HCT116 (cell line): ENCODE results near the gene SNTB2.

Experiments
- ATF3 ChIP-seq: IDR thresholded peaks from 2 replicates; pipeline ENCODE4 v1.6.1; 2012
- CTCF ChIP-seq, 3 experiments: fragments of 200-600 bp in 1 of 3; sonication (generic) in 1 of 3; IDR thresholded peaks in 2 of 3; conservative IDR thresholded peaks in 1 of 3; 2 replicates each; pipeline ENCODE4 v1.5.1; 2012 to 2017; ENCODE audit warnings: low read depth in 2 of 3, low read length in 2 of 3, antibody characterized with exemption in 1 of 3, borderline replicate concordance in 1 of 3, control low read depth in 1 of 3, mild to moderate bottlenecking in 1 of 3, mixed read lengths in 1 of 3, mixed run types in 1 of 3, moderate library complexity in 1 of 3; ENCODE audit not compliant: insufficient read depth in 1 of 3
- EGR1 ChIP-seq: IDR thresholded peaks from 2 replicates; pipeline ENCODE4 v1.6.1; 2012; ENCODE audit warnings: low read depth
- EZH2 ChIP-seq: fragments of 200-600 bp; sonication (generic); IDR thresholded peaks from 2 replicates; pipeline ENCODE4 v1.6.1; 2017; ENCODE audit warnings: antibody characterized with exemption, mixed run types
- EZH2phosphoT487 ChIP-seq: fragments of 200-600 bp; IDR thresholded peaks from 2 replicates; pipeline ENCODE4 v1.6.1; 2018; ENCODE audit warnings: antibody characterized with exemption, borderline replicate concordance
- JUND ChIP-seq: IDR thresholded peaks from 2 replicates; pipeline ENCODE4 v1.6.1; 2012
- MAX ChIP-seq: IDR thresholded peaks from 2 replicates; pipeline ENCODE4 v1.6.1; 2012
- POLR2A ChIP-seq: IDR thresholded peaks from 2 replicates; pipeline ENCODE4 v1.7.0; 2011; ENCODE audit warnings: borderline replicate concordance; ENCODE audit not compliant: insufficient read depth, insufficient read length; ENCODE audit errors: extremely low read depth
- POLR2AphosphoS5 ChIP-seq: IDR thresholded peaks from 2 replicates; pipeline ENCODE4 v1.6.1; 2011; ENCODE audit warnings: mild to moderate bottlenecking, low read depth, low read length, moderate library complexity
- RAD21 ChIP-seq: IDR thresholded peaks from 2 replicates; pipeline ENCODE4 v1.6.1; 2012; ENCODE audit warnings: low read depth, mild to moderate bottlenecking
- REST ChIP-seq: IDR thresholded peaks from 2 replicates; pipeline ENCODE4 v1.6.1; 2012; ENCODE audit warnings: low read depth
- SP1 ChIP-seq: IDR thresholded peaks from 2 replicates; pipeline ENCODE4 v1.6.1; 2012; ENCODE audit warnings: low read depth
- TCF7L2 ChIP-seq: IDR thresholded peaks from 2 replicates; pipeline ENCODE4 v1.7.0; 2011; ENCODE audit warnings: borderline replicate concordance, inconsistent platforms; ENCODE audit not compliant: insufficient read depth, insufficient read length; ENCODE audit errors: extremely low read depth

- TF ChIP-seq POLR2A (no peak), POLR2AphosphoS5 (no peak), RAD21 (no peak), MAX (no peak), REST (no peak), JUND (no peak), CTCF (IDR thresholded peaks at IDR 0.05 in 2 of 3, conservative IDR thresholded peaks at IDR 0.05 in 1 of 3; ENCODE audit: borderline replicate concordance in 1 of 3, insufficient read depth in 1 of 3, low read depth in 2 of 3, low read length in 2 of 3) (no peak), SP1 (no peak), TCF7L2 (no peak), EZH2phosphoT487 (no peak), EZH2 (no peak), EGR1 (no peak), ATF3 (no peak)
These were observed 162.6 kb downstream of the SNTB2 start for GRCh38 chr16:69349536-69349935.
